WTC11 (cell line): Measurements from ENCODE around the gene PDAP1.

ENCODE experiments used
- CREM ChIP-seq: sonication (generic); formaldehyde crosslinking; IDR thresholded peaks from 2 replicates; pipeline ENCODE4 v1.8.1; 2022; ENCODE audit warnings: mild to moderate bottlenecking, missing genetic modification reagents, moderate library complexity
- CTCF ChIP-seq: fragments of 200-600 bp; IDR thresholded peaks from 2 replicates; pipeline ENCODE4 v1.8.0; 2022; ENCODE audit warnings: antibody characterized with exemption
- E2F1 ChIP-seq: sonication (generic); formaldehyde crosslinking; IDR thresholded peaks from 2 replicates; pipeline ENCODE4 v1.8.0; 2022; ENCODE audit warnings: mild to moderate bottlenecking, missing genetic modification reagents
- ETV6 ChIP-seq: sonication (generic); formaldehyde crosslinking; IDR thresholded peaks from 2 replicates; pipeline ENCODE4 v1.8.1; 2022; ENCODE audit warnings: mild to moderate bottlenecking, missing genetic modification reagents
- FOXP1 ChIP-seq: sonication (generic); formaldehyde crosslinking; IDR thresholded peaks from 2 replicates; pipeline ENCODE4 v1.8.0; 2022; ENCODE audit warnings: missing genetic modification reagents, mild to moderate bottlenecking, moderate library complexity, borderline replicate concordance
- SP1 ChIP-seq: sonication (generic); formaldehyde crosslinking; conservative IDR thresholded peaks from 2 replicates; pipeline ENCODE4 v1.8.1; 2022; ENCODE audit warnings: missing genetic modification reagents
- ZNF232 ChIP-seq: sonication (generic); formaldehyde crosslinking; IDR thresholded peaks from 2 replicates; pipeline ENCODE4 v1.8.0; 2022; ENCODE audit warnings: mild to moderate bottlenecking, missing genetic modification reagents
- ZNF416 ChIP-seq: fragments of 250-450 bp; sonication (Bioruptor Pico); IDR thresholded peaks from 2 replicates; pipeline ENCODE4 v1.9.0; 2021; ENCODE audit warnings: mild to moderate bottlenecking, inconsistent platforms
- ZSCAN18 ChIP-seq: fragments of 250-450 bp; sonication (Bioruptor Pico); IDR thresholded peaks from 2 replicates; pipeline ENCODE4 v2.1.2; 2022; ENCODE audit warnings: mild to moderate bottlenecking, moderate library complexity

- no peak for TF ChIP-seq CTCF
- TF ChIP-seq ZNF416 = no peak
- no peak for TF ChIP-seq ETV6 (CRISPR knock-in tag)
- no peak for TF ChIP-seq CREM
- no peak for TF ChIP-seq FOXP1 (CRISPR knock-in tag)
- no peak for TF ChIP-seq ZNF232 (CRISPR knock-in tag)
- no peak for TF ChIP-seq ZSCAN18 (CRISPR knock-in tag)
- no peak for TF ChIP-seq E2F1 (CRISPR knock-in tag)
- TF ChIP-seq SP1 (CRISPR knock-in tag) = no peak
Observed at GRCh38 chr7:99369767-99370391, 38.5 kb downstream of the PDAP1 start.
